ENCODE results near the gene MAP4K2. TPM values are rescaled to one million over a fixed set of nuclear protein-coding genes. Genes with fewer than 3 reads are reported as not detected.

MAP4K2 gene
- total RNA-seq, 4 donors from 2014 or later: 3.6 to 9.0 (median 6.1) TPM

DNA sequence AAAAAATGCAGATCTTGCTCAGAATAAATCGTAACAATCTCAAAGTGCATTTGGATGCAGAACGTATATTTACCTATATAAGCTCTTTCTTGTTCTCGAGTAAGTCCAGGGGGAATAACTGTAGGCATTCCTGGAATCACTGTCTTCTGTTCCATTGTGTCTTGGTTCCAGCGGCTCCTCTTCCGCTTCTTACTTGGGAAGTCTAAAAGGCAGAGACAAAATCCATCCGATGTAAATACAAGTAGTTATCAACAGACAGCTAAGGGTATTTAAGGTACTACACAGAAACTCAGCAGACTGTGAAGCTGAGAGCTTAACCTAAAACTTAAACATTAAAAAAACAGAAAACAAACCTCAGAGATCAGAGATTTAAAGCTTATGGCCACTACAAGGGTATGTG lies 26.6 kb downstream of the MAP4K2 start:
- intact Hi-C loops (cut with DNase I): no loop called here
- Histone ChIP-seq H3K27me3 (no peaks in the 10 kb centered on the region), H3K27ac (peak overlapping the region in 2 of 4 donors; percentile 99 to 100), H3K9me3 (no peaks in the 10 kb centered on the region), H3K4me1 (peaks cover 21 to 69% (median 36%) of the 10 kb centered on the region in 3 donors), H3K4me3 (peak overlapping the region; percentile 86 to 99 (median 94)), H3K36me3 (peaks cover 27 to 55% (median 36%) of the 10 kb centered on the region in 3 donors)
- WGBS, 2 donors: 42 to 54% methylated on average over 6 of the region's 6 CpGs
- DNase-seq: no peak
- TF ChIP-seq, protein P1, sequence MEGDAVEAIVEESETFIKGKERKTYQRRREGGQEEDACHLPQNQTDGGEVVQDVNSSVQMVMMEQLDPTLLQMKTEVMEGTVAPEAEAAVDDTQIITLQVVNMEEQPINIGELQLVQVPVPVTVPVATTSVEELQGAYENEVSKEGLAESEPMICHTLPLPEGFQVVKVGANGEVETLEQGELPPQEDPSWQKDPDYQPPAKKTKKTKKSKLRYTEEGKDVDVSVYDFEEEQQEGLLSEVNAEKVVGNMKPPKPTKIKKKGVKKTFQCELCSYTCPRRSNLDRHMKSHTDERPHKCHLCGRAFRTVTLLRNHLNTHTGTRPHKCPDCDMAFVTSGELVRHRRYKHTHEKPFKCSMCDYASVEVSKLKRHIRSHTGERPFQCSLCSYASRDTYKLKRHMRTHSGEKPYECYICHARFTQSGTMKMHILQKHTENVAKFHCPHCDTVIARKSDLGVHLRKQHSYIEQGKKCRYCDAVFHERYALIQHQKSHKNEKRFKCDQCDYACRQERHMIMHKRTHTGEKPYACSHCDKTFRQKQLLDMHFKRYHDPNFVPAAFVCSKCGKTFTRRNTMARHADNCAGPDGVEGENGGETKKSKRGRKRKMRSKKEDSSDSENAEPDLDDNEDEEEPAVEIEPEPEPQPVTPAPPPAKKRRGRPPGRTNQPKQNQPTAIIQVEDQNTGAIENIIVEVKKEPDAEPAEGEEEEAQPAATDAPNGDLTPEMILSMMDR (IDR thresholded peaks at IDR 0.05): no peak
- no peak for TF ChIP-seq POLR2A (IDR thresholded peaks at IDR 0.05)

DNA sequence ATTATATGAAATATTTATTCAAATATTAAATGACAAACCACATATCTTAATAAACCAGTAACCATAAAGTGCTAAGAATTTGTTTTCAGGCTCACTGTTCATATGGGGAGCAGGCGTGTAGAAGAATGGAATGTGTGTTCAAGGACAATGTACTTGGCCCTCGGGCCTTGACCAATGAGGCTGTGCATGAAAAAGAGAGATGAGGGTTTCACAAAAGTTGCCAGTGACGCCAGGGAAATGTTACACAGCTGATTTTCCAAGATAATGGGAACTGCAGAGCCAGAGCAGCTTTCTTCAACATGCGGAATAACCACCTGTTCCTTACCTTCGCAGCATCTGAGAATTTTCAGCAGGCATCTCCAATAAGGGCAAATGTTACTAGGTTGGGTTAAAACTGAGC lies 28.9 kb downstream of the MAP4K2 start:
- H3K27me3 ChIP-seq: no peaks in the 10 kb centered on the region
- intact Hi-C loops (cut with DNase I): no loop called here
- H3K9me3 ChIP-seq: no peaks in the 10 kb centered on the region
- 71 to 78% methylated on average over 5 of the region's 5 CpGs for WGBS, 2 donors
- H3K4me1 ChIP-seq: peaks cover 15 to 72% (median 30%) of the 10 kb centered on the region in 3 donors
- TF ChIP-seq, protein P1 (IDR thresholded peaks at IDR 0.05): no peak
- no peak for TF ChIP-seq POLR2A (IDR thresholded peaks at IDR 0.05)
- no peak overlapping the region for H3K4me3 ChIP-seq
- H3K36me3 ChIP-seq: peaks cover 45 to 78% (median 57%) of the 10 kb centered on the region in 3 donors
- H3K27ac ChIP-seq: no peak overlapping the region
- DNase-seq: no peak

DNA sequence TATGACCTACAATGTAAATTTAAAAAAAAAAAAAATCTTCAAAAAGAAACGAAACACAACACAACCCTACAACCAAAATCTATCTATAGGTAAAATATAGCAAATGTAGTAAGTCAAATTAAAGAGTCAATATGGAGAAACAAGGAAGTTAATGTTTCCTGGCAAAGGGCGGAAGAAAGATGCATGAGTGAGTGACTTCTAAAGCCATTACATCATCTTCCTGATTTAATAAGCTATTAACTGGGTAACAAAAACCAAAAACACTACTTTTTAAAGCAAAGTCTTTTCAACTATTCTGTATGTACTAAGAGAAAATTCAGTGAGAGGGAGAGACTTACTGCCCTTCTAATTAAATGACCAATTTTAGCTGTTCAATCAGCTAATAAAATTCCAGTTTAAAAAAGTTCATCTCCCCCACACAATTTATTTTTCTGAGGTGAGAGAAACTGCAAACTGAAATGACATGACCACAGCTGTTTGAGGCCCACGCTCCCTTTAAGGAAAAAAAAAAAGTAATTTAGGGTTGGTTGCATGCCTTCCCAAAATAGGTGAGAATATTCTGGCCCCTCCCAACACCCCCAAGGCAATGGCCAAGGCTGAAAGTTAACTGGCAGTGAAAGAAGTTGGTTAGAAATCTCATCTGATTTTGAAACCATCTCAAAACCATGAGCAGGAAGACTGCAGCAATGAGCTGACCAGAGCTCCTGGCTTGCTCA lies 30.6 kb downstream of the MAP4K2 start:
- DNase-seq: no peak
- H3K36me3 ChIP-seq: peaks cover 62 to 94% (median 74%) of the 10 kb centered on the region in 3 donors
- WGBS, 2 donors: 42 to 57% methylated on average over 3 of the region's 3 CpGs
- no peak for TF ChIP-seq POLR2A (IDR thresholded peaks at IDR 0.05)
- TF ChIP-seq, protein P1 (IDR thresholded peaks at IDR 0.05): no peak
- H3K4me3 ChIP-seq: no peak overlapping the region
- no peaks in the 10 kb centered on the region for H3K9me3 ChIP-seq
- peak overlapping the region in 3 of 4 donors; percentile 11 to 54 (median 46) for H3K27ac ChIP-seq
- peaks cover 15 to 82% (median 30%) of the 10 kb centered on the region in 3 donors for H3K4me1 ChIP-seq
- intact Hi-C loops (cut with DNase I): no loop called here
- H3K27me3 ChIP-seq: no peaks in the 10 kb centered on the region

DNA sequence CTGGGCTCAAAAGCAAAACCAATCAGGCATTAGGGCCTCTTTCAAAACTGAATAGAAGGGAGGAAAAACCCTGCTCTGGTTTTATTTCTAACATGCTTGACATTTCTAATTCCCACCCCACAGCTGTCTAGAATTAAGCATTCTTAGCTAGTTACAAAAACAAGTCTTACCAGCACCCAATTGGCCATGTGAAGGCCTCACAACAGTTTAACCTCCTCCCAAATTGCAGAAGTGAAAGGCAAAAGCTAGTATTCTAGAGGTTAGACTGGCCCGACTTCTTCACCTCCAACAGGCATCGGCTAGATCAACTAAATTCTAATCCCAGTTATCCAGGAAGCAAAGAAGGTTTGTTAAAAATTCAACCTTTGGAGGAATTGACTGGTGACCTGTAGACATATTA lies 31.2 kb downstream of the MAP4K2 start:
- WGBS, 2 donors: 71 to 72% methylated on average over 2 of the region's 2 CpGs

DNA sequence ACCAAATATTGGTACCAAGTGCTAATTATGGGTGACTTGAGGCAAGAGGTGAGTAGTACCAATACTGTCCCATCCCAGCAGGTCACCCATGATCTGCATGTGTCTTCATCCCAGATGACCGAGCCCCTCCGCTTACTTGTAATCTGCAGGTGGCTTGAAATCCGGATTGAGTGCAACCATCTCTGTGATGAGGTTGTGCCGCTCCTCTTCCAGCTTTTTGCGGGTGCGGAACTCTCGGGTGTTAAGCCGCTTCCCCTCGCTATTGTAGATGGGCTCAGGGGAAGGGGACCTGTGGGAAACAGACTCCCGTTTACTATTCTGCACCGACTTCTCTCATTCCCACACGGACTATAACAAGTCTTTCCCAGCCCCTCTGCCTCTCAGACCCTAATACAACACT lies 32.9 kb downstream of the MAP4K2 start:
- Histone ChIP-seq H3K4me1 (peaks cover 3 to 82% (median 11%) of the 10 kb centered on the region in 3 donors), H3K4me3 (no peak overlapping the region), H3K9me3 (no peaks in the 10 kb centered on the region), H3K27me3 (no peaks in the 10 kb centered on the region), H3K36me3 (peaks cover 78 to 100% (median 80%) of the 10 kb centered on the region in 3 donors), H3K27ac (no peak overlapping the region)
- DNase-seq: no peak
- TF ChIP-seq POLR2A (IDR thresholded peaks at IDR 0.05): no peak
- TF ChIP-seq, protein P1 (IDR thresholded peaks at IDR 0.05): no peak
- intact Hi-C loops (cut with DNase I): no loop called here
- 89 to 94% methylated on average over 12 of the region's 12 CpGs for WGBS, 2 donors

More for the DNA sequence above, 31.2 kb downstream of the MAP4K2 start:
- Histone ChIP-seq H3K27me3 (no peaks in the 10 kb centered on the region), H3K27ac (peak overlapping the region in 2 of 4 donors; percentile 46 to 54), H3K4me3 (no peak overlapping the region), H3K4me1 (peaks cover 9 to 82% (median 26%) of the 10 kb centered on the region in 3 donors), H3K9me3 (no peaks in the 10 kb centered on the region), H3K36me3 (peaks cover 68 to 100% (median 80%) of the 10 kb centered on the region in 3 donors)
- intact Hi-C loops (cut with DNase I): no loop called here
- no peak for DNase-seq
- TF ChIP-seq POLR2A (IDR thresholded peaks at IDR 0.05): no peak
- TF ChIP-seq, protein P1 (IDR thresholded peaks at IDR 0.05): no peak
